ENCODE results near the gene DPP6.

GRCh38 chr7:154913638-154914307, 861.6 kb downstream of the DPP6 start:
- no peak for TF ChIP-seq POLR2A (IDR thresholded peaks at IDR 0.05; ENCODE audit: low read length)
- TF ChIP-seq GATA1 (IDR thresholded peaks at IDR 0.05; ENCODE audit: low read depth, low read length), result no peak
